Measurements from ENCODE around the gene MPST.
"Not testable (repeated sequence)": the region's sequence is repeated elsewhere in the genome, so short reads cannot be mapped to it uniquely, and the experiment has no call there.

The MPST gene

DNA sequence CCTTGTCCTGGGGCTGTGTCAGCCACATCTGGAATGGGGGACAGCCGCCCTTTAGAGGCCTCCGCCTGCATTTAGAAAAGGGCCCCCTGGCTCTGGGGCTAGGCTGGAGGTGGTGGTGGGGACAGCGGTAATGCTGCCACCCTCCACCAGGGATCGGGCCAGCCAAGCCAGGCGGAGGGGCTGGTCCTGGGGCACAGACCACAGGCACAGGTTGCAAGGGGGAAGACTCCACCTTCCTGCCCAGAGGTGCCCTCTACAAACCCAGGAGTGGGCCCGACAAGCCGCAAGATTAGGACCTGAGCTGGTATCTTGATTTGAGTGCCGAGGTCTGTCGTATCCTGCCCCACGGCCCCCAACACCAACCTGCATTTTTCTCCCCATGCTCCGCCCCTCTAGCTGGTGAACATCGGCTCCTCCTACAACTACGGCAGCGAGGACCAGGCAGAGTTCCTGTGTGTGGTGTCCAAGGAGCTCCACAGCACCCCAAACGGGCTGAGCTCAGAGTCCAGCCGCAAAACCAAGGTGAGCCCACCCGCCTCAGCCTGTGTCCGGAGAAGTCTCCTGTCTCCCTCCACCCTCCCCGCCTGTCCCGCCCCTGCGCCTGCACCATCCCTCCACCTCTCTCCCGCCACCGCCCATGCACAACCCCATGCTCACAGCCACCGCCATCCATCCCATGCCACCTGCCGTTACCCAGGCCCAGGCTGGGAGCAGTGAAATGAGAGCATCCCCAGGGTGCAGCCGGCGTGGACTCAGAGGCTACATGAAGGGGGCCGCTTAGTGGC is 39.6 kb downstream of the MPST start:
- FAIRE-seq, result no peak
- DNase-seq (ENCODE audit: insufficient read length, low spot score), result no peak

DNA sequence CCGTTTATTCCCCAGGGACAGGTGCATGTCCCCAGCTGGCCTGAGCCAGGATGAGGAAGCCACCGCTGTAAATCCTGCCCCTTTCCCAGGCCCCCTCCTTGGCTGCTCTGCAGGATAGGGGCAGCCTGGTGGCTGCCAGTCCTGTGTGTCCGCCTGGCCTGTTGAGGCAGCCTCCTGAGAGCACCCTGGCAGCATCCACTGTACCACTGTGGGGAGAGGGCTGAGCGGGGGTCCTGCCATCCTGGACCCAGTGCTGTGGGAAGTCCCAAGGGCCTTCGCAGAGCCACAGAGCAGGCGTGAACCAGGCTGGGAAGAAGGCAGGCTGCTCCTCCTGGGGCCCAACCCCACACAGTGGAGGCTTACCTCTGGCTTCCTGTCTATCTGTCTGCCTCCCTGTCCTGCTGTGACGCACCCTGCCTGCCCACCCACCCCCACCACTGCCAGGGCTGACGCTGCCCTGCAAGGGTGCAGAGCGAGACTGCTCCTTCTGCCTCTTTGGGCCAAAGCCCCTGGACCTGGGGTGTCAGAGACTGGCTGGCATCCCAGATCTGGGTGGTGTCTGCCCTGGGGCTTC is 40.4 kb downstream of the MPST start:
- DNase-seq (ENCODE audit: insufficient read length, low spot score) (no peak), FAIRE-seq (no peak)

DNA sequence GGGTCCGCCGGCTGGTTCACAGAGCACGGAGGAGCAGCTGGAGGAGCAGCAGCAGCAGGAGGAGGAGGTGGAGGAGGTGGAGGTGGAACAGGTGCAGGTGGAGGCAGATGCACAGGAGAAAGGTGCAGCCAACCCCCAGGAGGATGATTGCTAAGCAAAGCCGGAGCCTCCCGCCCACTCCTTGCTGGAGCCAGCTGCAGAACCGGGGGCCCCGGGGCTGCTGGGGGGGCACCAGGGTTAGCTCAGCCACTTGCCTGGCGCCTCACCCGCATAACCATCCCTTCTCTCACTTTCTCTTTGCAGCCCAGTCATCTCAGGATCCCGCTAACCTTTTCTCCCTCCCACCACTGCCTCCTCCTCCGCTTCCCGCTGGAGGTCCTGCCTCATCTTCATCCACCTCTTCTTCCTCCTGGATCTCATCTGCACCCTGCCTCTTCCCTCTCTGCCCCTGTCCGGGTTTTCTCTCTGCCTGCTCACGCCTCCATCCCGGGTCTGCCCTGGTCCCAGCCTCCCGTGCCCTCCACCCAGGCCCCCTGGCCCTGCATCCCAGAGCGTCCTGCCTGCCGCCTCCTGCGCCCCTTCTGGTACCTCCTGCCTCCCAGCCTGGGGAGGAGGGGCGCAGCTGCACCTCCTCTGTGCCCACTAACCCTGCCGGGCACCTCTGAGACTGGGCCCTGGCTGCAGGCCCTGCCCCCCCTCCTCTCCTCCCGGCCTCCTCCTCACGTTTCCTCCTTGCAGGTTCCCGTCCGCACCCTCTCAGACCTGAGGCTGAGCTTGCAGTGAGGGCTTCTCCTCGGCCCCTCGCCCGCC is 41.5 kb downstream of the MPST start:
- FAIRE-seq, result no peak
- no peak for DNase-seq (ENCODE audit: insufficient read length, low spot score)

DNA sequence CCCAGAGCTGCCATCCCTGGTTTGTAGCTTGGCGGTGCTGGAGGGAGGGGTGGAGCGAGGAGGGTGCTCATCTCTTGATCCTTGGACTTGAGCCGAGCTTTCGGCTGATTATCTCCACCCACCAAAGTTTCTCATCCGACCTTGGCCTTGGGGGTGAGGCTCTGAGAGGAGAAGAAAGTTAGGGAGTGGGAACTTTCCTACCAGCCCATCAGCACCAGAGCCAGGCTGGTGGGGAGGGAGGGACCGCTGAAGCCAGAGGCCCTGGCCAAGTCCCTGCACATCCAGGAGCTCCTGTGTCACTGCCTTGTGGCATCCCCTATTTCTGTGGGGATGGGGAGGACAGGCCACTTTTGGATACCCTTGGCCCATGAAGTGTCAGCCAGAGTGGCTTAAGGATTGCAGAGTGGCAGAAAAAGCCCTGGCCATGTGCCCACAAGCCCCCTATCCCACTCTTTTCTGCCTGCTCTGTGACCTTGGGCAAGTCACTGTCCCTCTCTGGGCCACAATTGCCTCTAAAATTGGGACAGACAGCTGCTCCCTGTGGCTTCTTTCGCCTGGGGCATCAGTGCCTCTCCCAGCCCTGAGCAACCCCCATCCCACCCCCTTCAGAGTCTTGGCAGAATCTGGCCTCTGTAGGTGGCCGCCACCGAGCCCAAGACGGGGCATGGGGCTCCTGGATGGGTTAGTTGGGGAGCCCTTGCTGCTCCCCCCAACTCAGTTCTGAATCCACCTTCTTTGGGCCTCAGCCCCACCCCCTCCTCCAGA is 42.3 kb downstream of the MPST start:
- FAIRE-seq (no peak), DNase-seq (ENCODE audit: insufficient read length, low spot score) (no peak)

DNA sequence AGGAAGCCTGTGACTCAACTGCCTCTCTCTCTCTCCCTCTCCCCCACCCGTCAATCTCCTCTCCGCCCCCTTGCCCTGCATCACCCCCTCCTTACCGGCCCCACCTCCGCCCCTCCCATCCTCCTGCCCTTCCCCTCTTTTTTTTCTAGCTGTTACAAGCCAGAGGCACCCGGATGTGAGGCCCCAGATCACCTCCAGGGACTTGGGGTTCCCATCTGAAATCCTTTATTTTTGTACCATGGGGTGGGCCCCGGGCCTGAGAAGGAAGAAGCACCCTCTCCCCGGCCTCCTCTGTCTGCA is 42.8 kb downstream of the MPST start:
- FAIRE-seq, result no peak
- no peak for DNase-seq (ENCODE audit: insufficient read length, low spot score)

DNA sequence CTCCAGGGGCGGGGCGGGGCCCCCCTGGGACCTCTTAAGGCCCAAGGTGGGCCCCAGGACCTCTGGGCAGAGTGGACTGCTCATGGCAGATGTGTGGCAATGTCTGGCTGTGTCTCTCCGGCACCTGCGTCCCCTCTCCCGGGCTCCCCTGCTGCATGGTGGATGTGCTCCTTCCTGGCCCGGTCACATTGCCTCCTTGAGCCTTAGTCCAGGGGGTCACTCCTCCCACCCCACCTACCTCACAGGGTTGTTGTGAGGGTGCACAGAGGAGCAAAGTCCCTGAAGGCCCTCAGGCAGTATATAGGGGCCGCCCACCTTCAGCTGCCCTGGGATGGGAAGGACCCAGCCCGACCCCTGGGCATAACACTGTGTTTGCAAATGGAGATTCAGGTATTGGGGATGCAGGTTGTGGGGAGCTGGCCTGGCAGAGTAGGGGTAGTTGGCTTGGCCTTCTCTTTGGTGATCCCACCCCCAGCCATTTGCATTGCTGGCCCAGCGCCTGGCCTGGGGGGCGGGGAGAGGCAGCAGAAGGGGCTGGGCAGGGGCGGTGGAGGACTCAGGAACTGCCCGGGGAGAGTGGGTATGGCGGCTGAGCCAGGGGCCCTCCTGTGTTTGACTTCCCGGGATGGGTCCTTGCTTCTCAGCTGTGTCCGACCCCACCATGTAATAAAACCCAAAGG is 43.3 kb downstream of the MPST start:
- FAIRE-seq, result no peak
- DNase-seq (ENCODE audit: insufficient read length, low spot score), result no peak

DNA sequence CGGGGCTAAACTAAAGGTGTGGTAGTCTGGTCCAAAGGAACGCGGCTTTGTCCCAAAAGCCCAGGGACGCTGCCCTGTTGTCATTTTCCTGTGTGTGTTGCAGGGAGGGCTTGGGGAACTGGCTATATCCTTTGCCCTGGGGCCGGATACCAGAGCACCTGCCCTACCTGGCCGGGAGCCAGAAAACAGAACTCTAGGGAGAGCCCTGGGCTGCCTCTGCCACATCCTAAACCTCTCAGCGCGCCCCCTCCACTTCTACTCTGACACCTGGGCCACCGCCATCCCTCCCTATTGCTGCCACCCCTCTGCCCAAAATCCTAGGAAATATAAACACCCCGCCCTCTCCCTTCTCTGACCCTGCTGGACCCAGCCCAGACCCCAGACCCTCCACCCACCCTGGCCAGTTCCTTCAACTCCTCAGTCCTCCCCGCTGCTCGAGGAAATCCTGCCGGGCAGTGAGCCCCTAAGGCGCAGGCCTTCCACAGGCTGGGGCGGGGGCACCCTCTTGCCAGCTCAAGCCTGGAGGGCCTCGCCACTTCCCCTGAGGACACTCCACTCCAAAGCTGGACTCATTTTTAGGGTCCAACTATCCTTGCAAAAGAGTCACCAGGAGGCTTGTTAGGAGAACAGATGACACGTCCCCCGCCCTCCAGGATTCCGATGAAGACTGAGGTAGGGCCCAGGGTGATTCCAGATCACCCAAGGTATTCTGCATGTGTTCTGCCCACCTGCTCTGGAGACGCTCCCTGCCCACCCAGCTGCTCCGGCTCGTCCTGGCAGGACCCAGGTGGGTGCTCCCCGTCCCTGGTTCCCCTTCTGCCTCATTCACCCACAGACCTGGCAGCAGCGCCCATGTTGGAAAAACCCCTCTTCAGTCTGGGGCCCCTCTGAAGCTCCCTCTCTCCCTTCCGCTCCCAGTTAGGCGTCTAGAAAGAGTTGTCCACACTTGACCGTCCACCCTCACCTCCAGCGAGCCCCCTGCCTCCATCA is 44.2 kb downstream of the MPST start:
- no peak for DNase-seq (ENCODE audit: insufficient read length, low spot score)
- FAIRE-seq, result no peak

DNA sequence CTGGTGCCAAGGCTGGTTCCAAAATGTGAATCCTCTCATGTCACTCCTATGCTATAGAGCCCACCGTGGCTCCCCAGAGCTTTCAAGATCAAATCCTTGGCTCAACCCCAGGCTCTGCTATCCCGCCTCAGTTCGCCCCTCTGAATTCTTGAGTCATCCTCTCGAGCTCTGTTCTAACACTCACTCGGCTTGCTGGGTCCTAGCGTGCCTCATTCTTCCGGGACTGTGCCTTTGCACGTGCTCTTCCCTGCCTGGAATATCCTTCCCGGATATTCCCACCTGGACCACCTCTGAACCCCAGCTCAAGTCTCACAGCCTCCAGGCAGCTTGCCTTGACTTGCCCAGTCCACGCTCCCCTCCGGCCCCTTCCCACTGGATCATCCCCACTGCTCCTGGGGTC is 45.0 kb downstream of the MPST start:
- DNase-seq (ENCODE audit: insufficient read length, low spot score), result no peak
- no peak for FAIRE-seq

DNA sequence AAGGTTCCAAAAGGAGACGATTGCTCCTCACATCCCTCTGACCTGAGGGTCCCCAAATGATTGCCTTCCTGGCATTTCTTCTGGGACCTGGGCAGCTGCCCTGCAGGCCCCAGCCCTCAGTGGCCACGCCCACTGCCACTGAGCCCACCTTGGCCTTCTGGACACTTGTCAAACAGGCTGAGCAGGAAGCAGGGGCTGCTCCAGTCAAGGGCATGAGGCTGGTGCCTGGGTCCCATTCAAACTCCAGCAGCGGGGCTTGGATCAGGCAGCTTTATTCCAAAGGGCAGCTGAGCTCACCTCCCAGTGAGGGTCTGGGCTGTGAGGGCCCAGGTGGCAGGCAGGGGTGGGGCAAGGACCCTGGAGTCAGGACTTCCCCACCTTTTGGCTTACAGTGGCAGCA is 45.6 kb downstream of the MPST start:
- no peak for DNase-seq (ENCODE audit: insufficient read length, low spot score)
- no peak for FAIRE-seq

DNA sequence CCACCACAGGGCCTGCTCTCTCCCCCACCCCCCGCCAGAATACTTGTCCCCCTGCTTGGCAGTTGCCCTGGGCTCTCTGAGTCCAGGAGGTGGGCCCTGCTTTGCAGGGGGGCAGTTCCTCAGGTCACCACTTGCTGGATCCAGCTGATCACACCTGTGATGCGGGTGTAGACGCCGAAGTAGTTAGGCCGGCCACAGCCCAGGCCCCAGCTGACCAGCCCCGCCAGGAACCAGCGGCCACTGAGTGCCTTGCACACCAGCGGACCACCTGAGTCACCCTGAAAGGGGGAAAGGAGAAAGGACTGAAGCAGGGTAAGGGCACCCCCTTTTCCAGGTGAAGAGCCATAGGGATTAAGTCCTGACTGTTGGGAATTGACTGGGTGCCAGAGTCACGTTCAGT is 46.4 kb downstream of the MPST start:
- DNase-seq (ENCODE audit: insufficient read length, low spot score), result no peak
- FAIRE-seq, result no peak

DNA sequence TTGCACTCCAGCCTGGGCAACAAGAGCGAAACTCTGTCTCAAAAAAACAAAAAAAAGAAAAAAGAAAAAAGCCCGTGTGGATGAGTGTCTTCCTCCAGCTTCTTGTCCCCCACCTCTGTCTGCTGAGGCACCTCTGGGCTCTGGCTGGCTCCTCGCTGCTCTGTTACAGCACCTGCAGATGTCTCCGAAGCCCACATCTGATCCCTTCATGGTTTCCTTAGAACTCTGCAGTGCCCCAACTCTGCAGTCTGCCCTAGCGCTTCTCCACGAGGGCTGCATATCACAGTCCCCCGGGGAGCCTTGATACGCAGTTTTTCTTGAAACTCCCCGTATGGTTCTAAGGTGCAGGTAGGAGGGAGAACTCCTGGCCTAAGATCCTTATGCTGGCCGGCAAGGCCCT is 47.9 kb downstream of the MPST start:
- no peak for FAIRE-seq

DNA sequence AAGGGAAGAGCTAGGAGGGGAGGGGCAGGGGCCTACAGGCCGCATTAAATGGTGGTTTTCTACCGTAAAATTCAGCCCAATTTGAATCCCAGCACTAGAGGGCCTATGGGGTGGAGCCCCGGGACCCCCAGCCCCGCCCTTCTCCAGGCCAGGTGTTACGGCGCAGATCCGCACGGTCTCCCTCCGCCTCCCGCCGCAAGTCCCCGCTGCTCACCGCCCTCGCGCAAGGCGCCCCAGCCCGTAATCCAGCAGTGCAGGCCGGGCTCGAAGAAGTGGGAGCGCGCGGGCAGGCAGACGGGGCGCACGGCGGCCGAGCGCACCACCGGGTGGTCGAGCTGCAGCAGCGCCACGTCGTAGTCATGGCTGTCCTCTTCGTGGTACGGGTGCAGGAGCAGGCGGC is 49.3 kb downstream of the MPST start:
- FAIRE-seq (no peak), DNase-seq (ENCODE audit: insufficient read length, low spot score) (no peak)

More for the DNA sequence above, 47.9 kb downstream of the MPST start:
- no peak for DNase-seq (ENCODE audit: insufficient read length, low spot score)

DNA sequence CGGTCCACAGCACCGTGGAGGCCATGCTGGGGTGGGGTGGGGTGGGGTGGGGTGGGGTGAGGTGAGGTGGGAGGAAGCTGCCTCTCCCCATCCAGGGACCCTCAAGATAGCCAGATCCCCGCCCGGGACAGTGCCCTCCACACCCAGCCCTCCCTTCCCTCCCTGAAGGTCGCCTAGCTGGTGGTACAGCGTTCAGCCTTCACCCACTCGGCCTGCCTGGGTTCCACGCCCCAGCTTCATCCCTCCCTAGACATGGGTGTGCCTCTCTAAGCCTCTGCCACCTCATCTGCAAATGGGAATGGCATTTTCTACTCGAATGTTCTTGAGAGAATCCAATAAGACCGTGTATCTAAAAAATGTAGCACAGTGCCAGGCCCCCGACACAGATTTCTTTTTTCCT is 49.8 kb downstream of the MPST start:
- DNase-seq (ENCODE audit: insufficient read length, low spot score), result no peak
- FAIRE-seq, result no peak

DNA sequence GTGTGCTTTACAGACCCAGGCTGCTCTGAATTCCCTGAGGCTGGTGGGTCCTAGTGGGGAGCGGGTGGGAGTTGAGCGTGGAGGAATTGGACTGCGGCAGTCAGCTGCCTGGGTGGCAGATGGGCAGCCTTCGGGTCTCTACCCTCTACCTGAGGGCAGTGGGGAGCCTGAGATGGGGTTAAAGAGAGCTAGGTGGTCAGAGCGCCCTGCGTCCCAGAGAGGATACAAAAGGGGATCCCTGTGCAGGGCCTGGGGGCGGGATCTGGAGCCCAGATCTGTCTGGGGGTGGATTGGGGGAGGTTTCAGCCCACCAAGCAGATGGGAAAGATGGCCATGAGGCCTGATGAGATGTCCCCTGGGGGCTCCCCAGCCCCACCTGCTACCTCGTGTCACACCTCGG is 50.2 kb downstream of the MPST start:
- no peak for DNase-seq (ENCODE audit: insufficient read length, low spot score)
- FAIRE-seq, result no peak

DNA sequence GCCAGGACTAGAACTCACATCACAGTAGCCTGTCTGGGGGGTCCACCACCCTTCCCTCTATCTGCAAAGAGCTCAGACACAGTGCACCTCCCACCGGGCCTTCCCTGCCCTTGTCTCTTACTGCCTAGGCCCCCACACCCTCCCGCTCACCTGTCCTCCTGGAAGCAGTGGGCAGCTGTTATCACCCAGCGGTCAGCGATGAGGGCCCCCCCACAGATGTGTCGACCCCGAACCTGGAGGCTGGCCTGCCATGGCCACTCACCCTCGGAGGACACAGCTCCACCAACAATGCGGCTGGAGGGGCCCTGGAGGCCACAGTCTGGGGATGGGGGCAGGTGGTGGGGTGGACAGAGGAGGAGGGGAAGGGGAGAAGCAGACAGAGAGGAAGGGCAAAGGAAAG is 50.8 kb downstream of the MPST start:
- FAIRE-seq, result no peak
- no peak for DNase-seq (ENCODE audit: insufficient read length, low spot score)

DNA sequence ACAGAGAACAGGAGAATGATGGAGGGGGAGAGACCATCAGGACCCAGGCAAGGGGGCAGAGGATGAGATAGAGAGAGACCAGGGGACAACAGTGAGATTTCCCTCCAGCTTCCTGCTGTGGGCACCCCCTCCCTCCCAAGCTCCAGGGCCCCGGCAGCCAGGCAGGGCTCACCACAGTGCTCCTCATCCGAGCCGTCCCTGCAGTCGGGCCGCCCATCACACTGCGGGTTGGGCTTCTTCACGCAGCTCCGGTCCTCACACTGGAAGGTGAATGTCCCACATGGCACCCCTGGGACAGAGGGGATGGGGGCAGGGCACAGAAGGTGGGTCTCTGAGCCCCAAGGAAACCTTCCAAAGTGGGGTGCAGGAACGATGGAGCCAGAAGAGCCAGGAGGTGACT is 51.2 kb downstream of the MPST start:
- DNase-seq (ENCODE audit: insufficient read length, low spot score) (no peak), FAIRE-seq (no peak)

DNA sequence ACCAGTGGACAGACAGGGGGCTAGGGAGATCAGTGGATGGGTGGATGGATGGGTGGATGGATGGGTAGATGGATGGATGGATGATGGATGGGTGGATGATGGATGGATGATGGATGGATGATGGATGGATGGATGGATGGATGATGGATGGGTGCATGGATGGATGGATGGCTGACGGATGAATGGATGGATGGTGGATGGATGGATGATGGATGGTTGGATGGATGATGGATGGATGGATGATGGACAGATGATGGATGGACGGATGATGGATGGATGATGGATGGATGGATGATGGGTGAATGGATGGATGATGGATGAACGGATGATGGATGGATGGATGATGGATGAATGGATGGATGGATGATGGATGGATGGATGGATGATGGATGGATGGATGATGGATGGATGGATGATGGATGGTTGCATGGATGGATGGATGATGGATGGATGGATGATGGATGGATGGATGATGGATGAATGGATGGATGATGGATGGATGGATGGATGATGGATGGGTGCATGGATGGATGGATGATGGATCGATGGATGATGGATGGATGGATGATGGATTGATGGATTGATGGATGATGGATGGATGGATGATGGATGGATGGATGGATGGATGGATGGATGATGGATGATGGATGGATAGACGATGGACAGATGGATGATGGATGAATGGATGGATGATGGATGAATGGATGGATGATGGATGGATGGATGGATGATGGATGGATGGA is 52.5 kb downstream of the MPST start:
- FAIRE-seq, result peak; percentile 76
- DNase-seq (ENCODE audit: insufficient read length, low spot score), result not testable (repeated sequence)

DNA sequence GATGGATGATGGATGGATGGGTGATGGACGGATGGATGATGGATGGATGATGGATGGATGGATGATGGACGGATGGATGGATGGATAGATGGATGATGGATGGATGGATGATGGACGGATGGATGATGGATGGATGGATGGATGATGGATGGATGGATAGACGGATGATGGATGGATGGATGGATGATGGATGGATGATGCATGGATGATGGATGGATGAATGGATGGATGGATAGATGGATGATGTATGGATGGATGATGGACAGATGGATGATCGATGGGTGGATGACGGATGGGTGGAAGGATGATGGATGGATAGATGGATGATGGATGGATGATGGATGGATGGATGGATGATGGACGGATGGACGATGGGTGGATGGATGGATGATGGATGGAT is 53.1 kb downstream of the MPST start:
- DNase-seq (ENCODE audit: insufficient read length, low spot score) (no peak), FAIRE-seq (no peak)

DNA sequence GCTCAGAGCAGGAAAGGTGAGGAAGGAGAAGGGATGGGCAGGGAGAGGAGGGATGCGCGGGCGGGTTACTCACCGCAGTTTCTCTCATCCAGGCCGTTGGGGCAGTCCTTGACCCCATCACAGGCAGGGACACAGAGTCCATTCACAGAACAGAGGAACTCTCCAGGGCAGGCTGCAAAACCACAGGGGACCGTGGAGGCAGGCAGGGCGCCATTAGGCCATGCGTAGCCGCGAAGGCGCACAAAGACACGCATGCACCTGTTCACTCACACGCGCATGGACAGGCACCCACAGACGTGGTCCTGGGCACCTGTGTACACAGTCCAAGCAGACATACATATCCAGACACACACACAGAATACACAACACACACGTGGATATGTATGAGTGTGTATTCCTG is 55.0 kb downstream of the MPST start:
- no peak for DNase-seq (ENCODE audit: insufficient read length, low spot score)
- FAIRE-seq, result no peak

Measured in HTR-8/SVneo (cell line).